Retinal pigment epithelial cell (primary cell): ENCODE data around the gene S1PR2.

Source experiments
- DNase-seq: peaks from one replicate; pipeline ENCODE4 v3.0.0-alpha.2; 2010; ENCODE audit warnings: low read depth
- H3K4me3 ChIP-seq: 2 replicates; pipeline ENCODE4 v1.5.1; 2011; ENCODE audit warnings: mild to moderate bottlenecking, low read length, control low read depth, moderate library complexity
- TF ChIP-seq, protein P1 (sequence below): conservative IDR thresholded peaks from 2 replicates; pipeline ENCODE4 v1.5.1; 2011; ENCODE audit warnings: low read depth, low read length, control low read depth, inconsistent platforms

S1PR2 gene

DNA sequence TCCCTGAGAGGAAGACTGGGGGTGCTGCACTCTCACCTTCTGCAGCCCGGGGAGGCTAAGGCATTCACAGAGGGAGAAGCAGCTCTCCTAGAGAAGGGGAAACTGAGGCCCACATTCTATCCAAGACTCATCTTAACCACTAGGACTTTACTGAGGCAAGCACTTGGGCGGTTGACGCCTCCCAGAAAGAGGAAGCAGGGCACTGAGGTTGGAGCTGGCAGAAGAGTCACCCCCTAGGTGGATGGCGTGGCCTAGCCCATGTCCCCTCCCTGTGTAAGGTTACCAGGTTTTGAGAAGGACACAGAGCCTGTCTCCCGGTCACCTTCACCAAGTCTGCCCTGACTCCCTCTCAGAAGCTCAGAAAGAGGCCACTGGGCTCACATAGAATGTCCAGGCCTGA, 2.7 kb downstream of the S1PR2 start:
- TF ChIP-seq, protein P1, sequence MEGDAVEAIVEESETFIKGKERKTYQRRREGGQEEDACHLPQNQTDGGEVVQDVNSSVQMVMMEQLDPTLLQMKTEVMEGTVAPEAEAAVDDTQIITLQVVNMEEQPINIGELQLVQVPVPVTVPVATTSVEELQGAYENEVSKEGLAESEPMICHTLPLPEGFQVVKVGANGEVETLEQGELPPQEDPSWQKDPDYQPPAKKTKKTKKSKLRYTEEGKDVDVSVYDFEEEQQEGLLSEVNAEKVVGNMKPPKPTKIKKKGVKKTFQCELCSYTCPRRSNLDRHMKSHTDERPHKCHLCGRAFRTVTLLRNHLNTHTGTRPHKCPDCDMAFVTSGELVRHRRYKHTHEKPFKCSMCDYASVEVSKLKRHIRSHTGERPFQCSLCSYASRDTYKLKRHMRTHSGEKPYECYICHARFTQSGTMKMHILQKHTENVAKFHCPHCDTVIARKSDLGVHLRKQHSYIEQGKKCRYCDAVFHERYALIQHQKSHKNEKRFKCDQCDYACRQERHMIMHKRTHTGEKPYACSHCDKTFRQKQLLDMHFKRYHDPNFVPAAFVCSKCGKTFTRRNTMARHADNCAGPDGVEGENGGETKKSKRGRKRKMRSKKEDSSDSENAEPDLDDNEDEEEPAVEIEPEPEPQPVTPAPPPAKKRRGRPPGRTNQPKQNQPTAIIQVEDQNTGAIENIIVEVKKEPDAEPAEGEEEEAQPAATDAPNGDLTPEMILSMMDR, result no peak
- H3K4me3 ChIP-seq, result no peak overlapping the region
- no peak for DNase-seq

DNA sequence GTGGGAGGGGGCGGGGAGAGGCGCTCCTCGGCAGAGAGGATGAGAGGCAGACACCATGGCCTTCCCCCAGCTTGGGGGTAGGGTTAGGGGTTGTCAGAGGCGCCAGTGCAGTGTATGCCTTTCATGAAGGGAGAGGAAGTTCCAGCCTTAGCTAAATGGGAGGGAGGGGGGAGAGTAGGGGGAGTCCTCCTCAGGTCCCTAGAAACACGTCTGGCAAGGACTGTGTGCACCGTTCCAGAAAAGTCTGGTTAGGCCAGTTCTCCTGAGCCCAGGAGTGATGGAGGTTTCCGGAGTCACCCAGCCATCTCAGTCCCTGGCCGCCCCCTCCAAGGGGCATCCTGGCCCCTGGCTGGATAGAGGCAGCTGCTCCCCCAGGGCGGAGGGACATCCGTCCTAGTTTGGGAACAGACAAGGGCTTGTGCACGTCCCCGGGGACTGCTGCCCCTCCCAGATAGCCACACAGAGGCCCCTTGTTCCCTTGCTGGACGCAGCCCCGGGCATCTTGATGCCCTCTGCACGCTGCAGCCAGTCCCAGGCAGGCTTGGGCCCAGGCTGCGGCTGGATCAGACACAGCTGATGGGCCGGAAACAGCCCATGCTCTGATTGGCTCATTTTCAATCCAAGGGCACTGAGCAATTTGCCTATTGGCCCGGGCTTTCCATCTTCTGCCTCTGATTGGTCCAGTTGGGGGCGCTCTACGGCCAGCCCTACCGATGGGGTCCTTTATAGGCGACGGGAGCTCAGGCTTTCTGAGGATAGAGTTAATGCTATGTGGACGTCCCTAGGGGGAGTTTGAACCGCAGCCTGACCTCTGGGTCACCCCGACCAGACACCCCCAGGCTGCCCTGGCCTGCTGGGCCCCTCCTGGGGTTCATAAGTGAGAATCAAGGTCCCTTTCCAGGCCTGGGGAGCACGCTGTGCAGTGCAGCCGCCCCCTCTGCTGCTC, 3.8 kb downstream of the S1PR2 start:
- DNase-seq, result no peak
- TF ChIP-seq, protein P1, result no peak
- H3K4me3 ChIP-seq, result no peak overlapping the region

DNA sequence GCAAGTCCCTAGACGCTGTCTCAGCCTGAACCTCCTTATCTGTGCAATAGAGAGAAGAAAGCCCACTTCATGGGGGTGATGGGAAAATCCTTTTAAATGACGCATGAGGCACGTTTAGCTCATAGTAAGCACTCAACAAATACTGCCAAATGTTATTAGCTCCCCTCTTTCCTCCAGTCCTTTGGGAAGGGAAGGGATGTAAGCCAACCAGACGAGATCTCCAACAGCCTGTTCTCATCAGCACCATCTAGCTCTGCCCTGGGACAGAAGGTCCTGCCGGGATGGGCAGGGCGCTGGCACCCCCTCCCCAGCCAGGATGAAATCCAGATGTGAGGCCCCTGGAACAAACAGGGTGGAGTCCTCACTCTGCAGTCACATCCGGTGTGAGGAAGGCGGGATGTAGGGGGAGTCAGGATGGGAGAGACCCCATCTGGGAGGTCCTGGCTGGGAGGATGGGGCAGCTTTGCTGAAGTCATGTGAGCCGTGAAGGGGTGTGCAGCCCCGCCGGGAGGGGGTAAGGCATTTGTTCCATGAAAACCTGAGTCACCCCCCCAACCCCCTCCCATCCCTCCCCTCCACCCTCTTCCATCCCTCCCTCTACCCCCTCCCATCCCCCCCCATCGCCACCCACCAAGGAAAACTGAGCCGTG, 4.6 kb downstream of the S1PR2 start:
- TF ChIP-seq, protein P1, result no peak
- DNase-seq, result no peak

DNA sequence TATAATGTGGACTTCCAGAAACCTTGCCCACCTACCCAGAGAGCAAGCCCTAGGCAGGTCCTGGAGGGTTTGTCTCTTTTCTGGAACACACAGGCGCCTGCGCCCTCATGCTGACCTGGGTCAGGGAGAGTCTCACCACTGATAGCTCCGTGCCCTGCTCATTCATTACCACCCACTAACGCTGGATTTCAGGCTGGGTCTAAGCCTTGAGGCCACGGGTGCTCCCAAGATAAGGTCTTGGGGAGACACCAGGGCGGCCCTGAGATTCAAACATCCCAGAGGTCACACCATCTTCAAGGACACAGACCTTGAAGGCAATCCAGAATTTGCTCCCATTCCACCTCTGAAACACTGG, 5.1 kb downstream of the S1PR2 start:
- no peak for DNase-seq
- H3K4me3 ChIP-seq, result no peak overlapping the region

More for the DNA sequence above, 4.6 kb downstream of the S1PR2 start:
- H3K4me3 ChIP-seq, result no peak overlapping the region

DNA sequence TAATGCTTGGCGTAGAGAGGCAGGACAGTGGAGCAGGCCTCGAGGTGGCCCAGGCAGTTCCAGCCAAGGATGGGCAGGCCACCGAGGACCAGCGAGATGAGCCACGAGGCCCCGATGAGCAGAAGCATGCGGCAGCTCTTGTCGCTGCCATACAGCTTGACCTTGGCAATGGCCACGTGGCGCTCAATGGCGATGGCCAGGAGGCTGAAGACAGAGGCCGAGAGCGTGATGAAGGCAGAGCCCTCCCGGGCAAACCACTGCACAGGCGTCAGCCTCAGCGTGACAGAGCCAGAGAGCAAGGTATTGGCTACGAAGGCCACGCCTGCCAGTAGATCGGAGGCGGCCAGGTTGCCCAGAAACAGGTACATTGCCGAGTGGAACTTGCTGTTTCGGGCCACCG, 6.8 kb downstream of the S1PR2 start:
- TF ChIP-seq, protein P1, result no peak
- no peak overlapping the region for H3K4me3 ChIP-seq
- DNase-seq, result no peak

More for the DNA sequence above, 5.1 kb downstream of the S1PR2 start:
- TF ChIP-seq, protein P1, result no peak

DNA sequence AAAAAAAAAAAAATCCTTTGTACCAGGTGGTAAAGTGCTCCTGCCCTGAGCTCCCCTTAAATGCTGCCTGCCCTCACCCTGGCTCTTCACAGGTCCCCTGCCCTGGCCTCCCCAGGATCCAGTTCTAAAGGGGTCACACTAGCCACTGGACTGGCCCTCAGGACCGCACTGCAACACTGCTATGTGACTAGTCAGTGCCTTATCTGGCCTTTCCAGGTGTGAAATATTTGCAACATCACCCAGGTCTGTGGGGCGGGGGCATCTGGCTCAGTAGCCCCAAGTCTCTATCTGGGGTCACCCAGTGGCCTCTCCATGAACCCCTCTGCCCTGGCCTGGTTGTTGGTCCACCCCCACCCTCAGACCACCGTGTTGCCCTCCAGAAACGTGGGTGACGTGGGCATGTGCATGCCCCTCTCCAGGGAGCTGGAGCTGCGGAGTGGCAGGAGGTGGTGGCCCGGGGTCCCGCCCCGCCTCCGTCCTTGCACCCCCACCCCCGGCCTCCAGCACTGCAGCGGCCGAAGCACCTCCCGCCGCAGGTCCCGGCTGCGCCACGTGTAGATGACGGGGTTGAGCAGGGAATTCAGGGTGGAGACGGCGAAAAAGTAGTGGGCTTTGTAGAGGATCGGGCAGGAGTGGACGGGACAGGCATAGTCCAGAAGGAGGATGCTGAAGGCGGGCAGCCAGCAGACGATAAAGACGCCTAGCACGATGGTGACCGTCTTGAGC, 7.5 kb downstream of the S1PR2 start:
- TF ChIP-seq, protein P1, result no peak
- no peak overlapping the region for H3K4me3 ChIP-seq

More for the DNA sequence above, 7.5 kb downstream of the S1PR2 start:
- DNase-seq, result no peak
